BLaER1 treated with 17β-estradiol and CSF1 and Interleukin-3, amounts not matched to agents 10 nM and 100 nM (cell line): Measurements from ENCODE around the gene SLC39A11.
A peak's percentile ranks its signal among the peaks of the same experiment; 100 is the strongest.

Experiments
- H3K27ac ChIP-seq, 11 experiments: shearing (Covaris generic); formaldehyde crosslinking; 2 replicates each; pipeline ENCODE4 v1.8.1; 2022
- H3K27me3 ChIP-seq, 11 experiments: shearing (Covaris generic); formaldehyde crosslinking; 2 replicates each; pipeline ENCODE4 v1.8.1; 2022
- H3K36me3 ChIP-seq, 11 experiments: shearing (Covaris generic); formaldehyde crosslinking; 2 replicates each; pipeline ENCODE4 v1.8.1; 2022
- H3K4me1 ChIP-seq, 10 experiments: shearing (Covaris generic); formaldehyde crosslinking; 2 replicates each; pipeline ENCODE4 v1.8.1; 2022
- H3K4me2 ChIP-seq, 11 experiments: shearing (Covaris generic); formaldehyde crosslinking; 2 replicates each; pipeline ENCODE4 v1.8.1; 2022
- H3K4me3 ChIP-seq, 10 experiments: shearing (Covaris generic); formaldehyde crosslinking; 2 replicates each; pipeline ENCODE4 v1.8.1; 2022
- H3K9ac ChIP-seq, 11 experiments: shearing (Covaris generic); formaldehyde crosslinking; 2 replicates each; pipeline ENCODE4 v1.8.1; 2022
- H3K9me3 ChIP-seq, 11 experiments: shearing (Covaris generic); formaldehyde crosslinking; replicated peaks in 1 of 11; 2 replicates each; pipeline ENCODE4 v1.8.1; 2022
- H4K20me1 ChIP-seq, 11 experiments: shearing (Covaris generic); formaldehyde crosslinking; 2 replicates each; pipeline ENCODE4 v1.8.1; 2022
- Cebpa-rat ChIP-seq, 11 experiments: shearing (Covaris generic); IDR thresholded peaks; 2 replicates each; pipeline ENCODE4 v1.8.1; 2022

The SLC39A11 gene

GRCh38 chr17:72974605-72975232, 117.8 kb downstream of the SLC39A11 start:
- Histone ChIP-seq H3K9ac (no peak overlapping the region), H3K4me2 (no peak overlapping the region), H3K27ac (no peak overlapping the region), H3K4me3 (no peak overlapping the region), H3K36me3 (peaks cover 0 to 5% (median 0%) of the 10 kb centered on the region in 11 experiments; a peak in 5 of 22 replicates), H3K4me1 (peaks cover 63 to 82% (median 74%) of the 10 kb centered on the region in 10 experiments), H3K9me3 (peaks cover 7 to 26% (median 15%) of the 10 kb centered on the region in 11 experiments; a peak in 16 of 22 replicates), H4K20me1 (peaks cover 0 to 10% (median 0%) of the 10 kb centered on the region in 11 experiments; a peak in 4 of 22 replicates), H3K27me3 (no peaks in the 10 kb centered on the region)
- TF ChIP-seq Cebpa-rat (IDR thresholded peaks at IDR 0.05) = no peak

- Histone ChIP-seq H3K27ac (0 out of 22 replicates have a peak overlapping the region, but pooled peaks of 1 of the 11 experiments have one; percentile 2), H3K9ac (no peak overlapping the region), H4K20me1 (peaks cover 0 to 25% (median 0%) of the 10 kb centered on the region in 11 experiments; a peak in 4 of 22 replicates), H3K36me3 (peaks cover 0 to 5% (median 0%) of the 10 kb centered on the region in 11 experiments; a peak in 2 of 22 replicates), H3K4me1 (peaks cover 61 to 82% (median 76%) of the 10 kb centered on the region in 10 experiments), H3K4me2 (peak overlapping the region; percentile 23 to 95 (median 79); a peak in 20 of 22 replicates), H3K27me3 (no peaks in the 10 kb centered on the region), H3K4me3 (no peak overlapping the region), H3K9me3 (peaks cover 0 to 15% (median 9%) of the 10 kb centered on the region in 11 experiments; a peak in 8 of 22 replicates)
- TF ChIP-seq Cebpa-rat (IDR thresholded peaks at IDR 0.05) = no peak
Measured at GRCh38 chr17:72972263-72972951, 120.1 kb downstream of the SLC39A11 start.

- Histone ChIP-seq H3K36me3 (peaks cover 0 to 5% (median 0%) of the 10 kb centered on the region in 11 experiments; a peak in 2 of 22 replicates), H3K9ac (peak overlapping the region in 9 of 11 experiments; percentile 12 to 65 (median 40); a peak in 10 of 22 replicates), H3K27me3 (no peaks in the 10 kb centered on the region), H3K4me3 (peak overlapping the region in 2 of 10 experiments; percentile 26 to 28; a peak in 2 of 20 replicates), H3K9me3 (peaks cover 0 to 21% (median 9%) of the 10 kb centered on the region in 11 experiments; a peak in 9 of 22 replicates), H3K4me1 (peaks cover 51 to 75% (median 70%) of the 10 kb centered on the region in 10 experiments), H3K27ac (peak overlapping the region in 6 of 11 experiments; percentile 1 to 57 (median 44); a peak in 9 of 22 replicates), H4K20me1 (peaks cover 0 to 25% (median 0%) of the 10 kb centered on the region in 11 experiments; a peak in 4 of 22 replicates), H3K4me2 (peak overlapping the region; percentile 64 to 95 (median 80))
- no peak for TF ChIP-seq Cebpa-rat (IDR thresholded peaks at IDR 0.05)
Measured at GRCh38 chr17:72971226-72971880, 121.1 kb downstream of the SLC39A11 start.

- peaks cover 0 to 23% (median 9%) of the 10 kb centered on the region in 11 experiments; a peak in 9 of 22 replicates for H3K9me3 ChIP-seq
- no peak for TF ChIP-seq Cebpa-rat (IDR thresholded peaks at IDR 0.05)
- H3K36me3 ChIP-seq = peaks cover 0 to 5% (median 0%) of the 10 kb centered on the region in 11 experiments; a peak in 2 of 22 replicates
- peak overlapping the region in 7 of 11 experiments; percentile 1 to 50 (median 33); a peak in 11 of 22 replicates for H3K27ac ChIP-seq
- peaks cover 45 to 69% (median 65%) of the 10 kb centered on the region in 10 experiments for H3K4me1 ChIP-seq
- H4K20me1 ChIP-seq = peaks cover 0 to 25% (median 0%) of the 10 kb centered on the region in 11 experiments; a peak in 4 of 22 replicates
- peak overlapping the region in 10 of 11 experiments; percentile 12 to 65 (median 39); a peak in 12 of 22 replicates for H3K9ac ChIP-seq
- H3K4me2 ChIP-seq = peak overlapping the region; percentile 64 to 95 (median 80)
- no peaks in the 10 kb centered on the region for H3K27me3 ChIP-seq
- H3K4me3 ChIP-seq = peak overlapping the region in 2 of 10 experiments; percentile 26 to 28; a peak in 3 of 20 replicates
Measured at GRCh38 chr17:72970797-72971196, 121.7 kb downstream of the SLC39A11 start.

GRCh38 chr17:72970246-72970645, 122.2 kb downstream of the SLC39A11 start:
- H4K20me1 ChIP-seq = peaks cover 0 to 25% (median 0%) of the 10 kb centered on the region in 11 experiments; a peak in 4 of 22 replicates
- no peak overlapping the region for H3K4me3 ChIP-seq
- H3K9me3 ChIP-seq = peaks cover 0 to 18% (median 6%) of the 10 kb centered on the region in 11 experiments; a peak in 9 of 22 replicates
- TF ChIP-seq Cebpa-rat (IDR thresholded peaks at IDR 0.05) = no peak
- no peaks in the 10 kb centered on the region for H3K27me3 ChIP-seq
- peak overlapping the region in 7 of 11 experiments; percentile 1 to 50 (median 33); a peak in 9 of 22 replicates for H3K27ac ChIP-seq
- peak overlapping the region in 9 of 11 experiments; percentile 12 to 65 (median 40); a peak in 9 of 22 replicates for H3K9ac ChIP-seq
- H3K4me1 ChIP-seq = peaks cover 43 to 68% (median 64%) of the 10 kb centered on the region in 10 experiments
- H3K4me2 ChIP-seq = peak overlapping the region; percentile 64 to 95 (median 80)
- peaks cover 0 to 5% (median 0%) of the 10 kb centered on the region in 11 experiments; a peak in 1 of 22 replicates for H3K36me3 ChIP-seq

GRCh38 chr17:72969293-72969906, 123.1 kb downstream of the SLC39A11 start:
- H3K27ac ChIP-seq = no peak overlapping the region
- H4K20me1 ChIP-seq = peaks cover 0 to 25% (median 0%) of the 10 kb centered on the region in 11 experiments; a peak in 4 of 22 replicates
- no peak overlapping the region for H3K4me3 ChIP-seq
- no peak for TF ChIP-seq Cebpa-rat (IDR thresholded peaks at IDR 0.05)
- H3K27me3 ChIP-seq = no peaks in the 10 kb centered on the region
- H3K9ac ChIP-seq = no peak overlapping the region
- peaks cover 43 to 68% (median 64%) of the 10 kb centered on the region in 10 experiments for H3K4me1 ChIP-seq
- H3K36me3 ChIP-seq = no peaks in the 10 kb centered on the region; a peak in 1 of 22 replicates
- H3K4me2 ChIP-seq = peak overlapping the region in 9 of 11 experiments; percentile 66 to 95 (median 80); a peak in 16 of 22 replicates
- H3K9me3 ChIP-seq = peaks cover 0 to 10% (median 0%) of the 10 kb centered on the region in 11 experiments; a peak in 5 of 22 replicates

- no peak for TF ChIP-seq Cebpa-rat (IDR thresholded peaks at IDR 0.05)
Measured at GRCh38 chr17:72968798-72969197, 123.7 kb downstream of the SLC39A11 start.

More at GRCh38 chr17:72968798-72969197, 123.7 kb downstream of the SLC39A11 start:
- Histone ChIP-seq H4K20me1 (peaks cover 0 to 25% (median 0%) of the 10 kb centered on the region in 11 experiments; a peak in 5 of 22 replicates), H3K27me3 (no peaks in the 10 kb centered on the region), H3K9me3 (peaks cover 0 to 10% (median 0%) of the 10 kb centered on the region in 11 experiments; a peak in 4 of 22 replicates), H3K4me1 (peaks cover 43 to 68% (median 64%) of the 10 kb centered on the region in 10 experiments), H3K36me3 (no peaks in the 10 kb centered on the region; a peak in 1 of 22 replicates), H3K27ac (no peak overlapping the region), H3K4me3 (no peak overlapping the region), H3K9ac (no peak overlapping the region), H3K4me2 (peak overlapping the region; percentile 39 to 95 (median 79); a peak in 20 of 22 replicates)
